GM23338 (cell line): ENCODE results near the gene GNB3. TPM values are rescaled to one million over a fixed set of nuclear protein-coding genes. Genes with fewer than 3 reads are reported as not detected.

Experiments used
- ATAC-seq: fragments of 200-7000 bp; cut with Tn5 transposase; 3 replicates; pipeline ENCODE4 v1.9.1; 2020
- DNase-seq: peaks from one replicate; pipeline ENCODE4 v3.0.0-alpha.2; 2015; ENCODE audit warnings: low spot score
- H2AFZ ChIP-seq: fragments of 200-600 bp; sonication (generic); 2 replicates; pipeline ENCODE4 v1.8.0; 2016; ENCODE audit warnings: antibody characterized with exemption, mild to moderate bottlenecking, moderate library complexity
- H3F3A ChIP-seq: fragments of 200-600 bp; sonication (generic); replicated peaks from 2 replicates; pipeline ENCODE4 v1.8.0; 2017; ENCODE audit warnings: antibody characterized with exemption, mixed run types, low read depth
- H3K27ac ChIP-seq: fragments of 200-600 bp; sonication (generic); 2 replicates; pipeline ENCODE4 v1.6.1; 2016; ENCODE audit warnings: low read depth
- H3K27me3 ChIP-seq: fragments of 200-600 bp; sonication (generic); 2 replicates; pipeline ENCODE4 v1.8.0; 2016; ENCODE audit warnings: mild to moderate bottlenecking, mixed run types, moderate library complexity; ENCODE audit not compliant: insufficient read depth
- H3K36me3 ChIP-seq: fragments of 200-600 bp; sonication (generic); 2 replicates; pipeline ENCODE4 v1.8.0; 2016; ENCODE audit warnings: mild to moderate bottlenecking; ENCODE audit not compliant: insufficient read depth
- H3K4me1 ChIP-seq: fragments of 200-600 bp; sonication (generic); 2 replicates; pipeline ENCODE4 v1.8.0; 2016; ENCODE audit warnings: mild to moderate bottlenecking, moderate library complexity; ENCODE audit not compliant: insufficient read depth
- H3K4me2 ChIP-seq: fragments of 200-600 bp; sonication (generic); 2 replicates; pipeline ENCODE4 v1.7.1; 2017; ENCODE audit warnings: mixed run types
- H3K4me3 ChIP-seq: fragments of 200-600 bp; sonication (generic); 2 replicates; pipeline ENCODE4 v1.6.1; 2016; ENCODE audit warnings: mixed run types
- H3K79me2 ChIP-seq: fragments of 200-600 bp; sonication (generic); replicated peaks from 2 replicates; pipeline ENCODE4 v1.8.0; 2017; ENCODE audit warnings: mild to moderate bottlenecking; ENCODE audit not compliant: insufficient read depth
- H3K9me2 ChIP-seq: fragments of 200-600 bp; sonication (generic); 2 replicates; pipeline ENCODE4 v1.8.0; 2017; ENCODE audit not compliant: insufficient read depth
- H4K20me1 ChIP-seq: fragments of 200-600 bp; sonication (generic); replicated peaks from 2 replicates; pipeline ENCODE4 v1.8.0; 2017; ENCODE audit warnings: mild to moderate bottlenecking; ENCODE audit not compliant: insufficient read depth
- H3K27ac Mint-ChIP-seq: 2 replicates; pipeline ENCODE4 v1.8.0; 2020; ENCODE audit warnings: inconsistent platforms, mild to moderate bottlenecking, moderate library complexity, mixed read lengths
- H3K27me3 Mint-ChIP-seq: 3 replicates; pipeline ENCODE4 v1.8.0; 2022; ENCODE audit warnings: low read depth, mild to moderate bottlenecking, moderate library complexity, mixed read lengths, inconsistent platforms; ENCODE audit not compliant: insufficient read depth, poor library complexity
- H3K36me3 Mint-ChIP-seq: 3 replicates; pipeline ENCODE4 v1.8.0; 2021; ENCODE audit warnings: low read depth, mild to moderate bottlenecking, inconsistent platforms, moderate library complexity, mixed read lengths
- H3K4me1 Mint-ChIP-seq: 3 replicates; pipeline ENCODE4 v1.8.0; 2020; ENCODE audit warnings: mild to moderate bottlenecking, inconsistent platforms, mixed read lengths
- H3K4me3 Mint-ChIP-seq: 3 replicates; pipeline ENCODE4 v1.8.0; 2021; ENCODE audit warnings: moderate library complexity, mild to moderate bottlenecking, inconsistent platforms, mixed read lengths
- H3K9me3 Mint-ChIP-seq: 3 replicates; pipeline ENCODE4 v1.8.0; 2020; ENCODE audit warnings: moderate library complexity, mild to moderate bottlenecking, inconsistent platforms, mixed read lengths
- CREB1 ChIP-seq: fragments of 250-450 bp; sonication (Bioruptor Pico); IDR thresholded peaks from 2 replicates; pipeline ENCODE4 v1.5.0; 2020; ENCODE audit warnings: low read depth, mild to moderate bottlenecking, moderate library complexity
- CTCF ChIP-seq, 2 experiments: fragments of 200-600 bp in 1 of 2; sonication (generic) in 1 of 2; conservative IDR thresholded peaks; 2 replicates each; pipeline versions ENCODE4 v1.5.1 to v1.6.1; 2016 to 2017; ENCODE audit warnings: antibody characterized with exemption in 2 of 2, low read depth in 2 of 2, mild to moderate bottlenecking in 2 of 2, moderate library complexity in 1 of 2
- EZH2 ChIP-seq: fragments of 200-600 bp; sonication (generic); IDR thresholded peaks from one replicate; pipeline ENCODE4 v1.8.0; 2017; ENCODE audit warnings: antibody characterized with exemption, mild to moderate bottlenecking, low read depth; ENCODE audit not compliant: unreplicated experiment
- NANOG ChIP-seq: IDR thresholded peaks from 2 replicates; pipeline ENCODE4 v1.6.1; 2016; ENCODE audit warnings: antibody characterized with exemption, borderline replicate concordance
- POLR2AphosphoS5 ChIP-seq: IDR thresholded peaks from 2 replicates; pipeline ENCODE4 v1.6.1; 2016; ENCODE audit warnings: antibody characterized with exemption, low read depth
- STAT1 ChIP-seq: IDR thresholded peaks from one replicate; pipeline ENCODE4 v1.6.1; 2016; ENCODE audit warnings: antibody characterized with exemption; ENCODE audit not compliant: unreplicated experiment
- ZNF331 ChIP-seq: fragments of 250-450 bp; sonication (Bioruptor Pico); IDR thresholded peaks from 2 replicates; pipeline ENCODE4 v1.5.0; 2020; ENCODE audit warnings: low read depth, mild to moderate bottlenecking, moderate library complexity
- ZNF462 ChIP-seq: fragments of 250-450 bp; sonication (Bioruptor Pico); IDR thresholded peaks from 2 replicates; pipeline ENCODE4 v1.5.0; 2020; ENCODE audit warnings: mild to moderate bottlenecking, moderate library complexity
- polyA plus RNA-seq: library from polyadenylated mRNA; unstranded; fragments of >200 nt; fragmentation: Nextera tagmentation; extraction: Ambion mirVana; gene quantifications from 2 replicates; pipeline ENCODE4 v1.2.1, GENCODE V29; 2016
- total RNA-seq: library from RNA; depleted of rRNA; stranded (reverse); fragments of >200 nt; shearing (Covaris generic); gene quantifications from 2 replicates; pipeline ENCODE4 v1.2.3, GENCODE V29; 2014

GNB3 gene
- total and polyA plus RNA-seq, 2 experiments from 2014 or later = 5.4 to 8.2 TPM

GRCh38 chr12:6796576-6796975 is 44.1 kb upstream of the GNB3 start:
- H3F3A ChIP-seq = no peaks in the 10 kb centered on the region
- no peak overlapping the region for H2AFZ ChIP-seq
- H3K4me1 Mint-ChIP-seq = peaks cover 14% of the 10 kb centered on the region
- H3K27me3 ChIP-seq = no peaks in the 10 kb centered on the region
- DNase-seq (no peak), ATAC-seq (no peak)
- H3K27ac Mint-ChIP-seq = no peak overlapping the region
- H4K20me1 ChIP-seq = no peaks in the 10 kb centered on the region
- TF ChIP-seq CREB1 (no peak), ZNF462 (CRISPR knock-in tag) (no peak), ZNF331 (CRISPR knock-in tag) (no peak), STAT1 (no peak), EZH2 (no peak), CTCF (conservative IDR thresholded peaks at IDR 0.05; ENCODE audit: low read depth in 2 of 2) (no peak), NANOG (no peak), POLR2AphosphoS5 (no peak)
- H3K79me2 ChIP-seq = no peaks in the 10 kb centered on the region
- no peak overlapping the region for H3K4me3 ChIP-seq
- no peak overlapping the region for H3K4me3 Mint-ChIP-seq
- no peaks in the 10 kb centered on the region for H3K9me3 Mint-ChIP-seq
- H3K27me3 Mint-ChIP-seq = peaks cover 15% of the 10 kb centered on the region
- no peak overlapping the region for H3K27ac ChIP-seq
- no peaks in the 10 kb centered on the region for H3K36me3 ChIP-seq
- no peaks in the 10 kb centered on the region; the same call in 1 of the 2 replicates for H3K4me1 ChIP-seq
- no peaks in the 10 kb centered on the region for H3K9me2 ChIP-seq
- H3K36me3 Mint-ChIP-seq = no peaks in the 10 kb centered on the region; the same call in 2 of the 3 replicates
- no peak overlapping the region for H3K4me2 ChIP-seq
